Fibroblast of villous mesenchyme (primary cell): ENCODE measurements around the gene C1orf210. TPM values are rescaled to one million over a fixed set of nuclear protein-coding genes. Genes with fewer than 3 reads are reported as not detected.
A peak's percentile ranks its signal among the peaks of the same experiment; 100 is the strongest.

Experiments used
- DNase-seq: peaks from one replicate; pipeline ENCODE4 v3.0.0-alpha.2; 2010; ENCODE audit warnings: low read depth
- H3K4me3 ChIP-seq: 2 replicates; pipeline ENCODE4 v1.5.1; 2011; ENCODE audit warnings: low read depth, mild to moderate bottlenecking, low read length
- CTCF ChIP-seq: IDR thresholded peaks from 2 replicates; pipeline ENCODE4 v1.5.1; 2012; ENCODE audit warnings: low read depth, mild to moderate bottlenecking, low read length; ENCODE audit not compliant: insufficient read depth
- total RNA-seq: library from RNA; depleted of rRNA; stranded (reverse); fragments of >200 nt; gene quantifications from 2 replicates; pipeline ENCODE4 v1.2.3, GENCODE V29; 2012

Gene C1orf210
- total RNA-seq, 1 donor, result not detected

GRCh38 chr1:43232482-43232881, 52.9 kb downstream of the C1orf210 start:
- no peak for TF ChIP-seq CTCF
- H3K4me3 ChIP-seq, result no peak overlapping the region
- DNase-seq, result no peak

GRCh38 chr1:43232074-43232473, 53.3 kb downstream of the C1orf210 start:
- TF ChIP-seq CTCF, result no peak
- peak; percentile 67 for DNase-seq
- H3K4me3 ChIP-seq, result no peak overlapping the region

Other genes starting within 250 kb of the C1orf210 start
- gene EBNA1BP2, start 113.3 kb downstream of the C1orf210 start, total RNA-seq, result 87.9 and 91.5 TPM in 2 replicates
- gene CFAP57, start 113.3 kb downstream of the C1orf210 start, total RNA-seq, result under 0.01 TPM in 2 replicates
- under 0.01 TPM in 1 of 2 replicates, not detected in the other for gene TMEM125, start 15.6 kb downstream of the C1orf210 start, total RNA-seq
- under 0.01 TPM in 2 replicates for gene TIE1, start 15.4 kb upstream of the C1orf210 start, total RNA-seq
- not detected in 2 replicates for gene MPL, start 52.2 kb upstream of the C1orf210 start, total RNA-seq
- gene CDC20, start 73.4 kb upstream of the C1orf210 start, total RNA-seq, result 34.8 and 51.8 TPM in 2 replicates
- 43.2 and 51.0 TPM in 2 replicates for gene ELOVL1, start 82.4 kb upstream of the C1orf210 start, total RNA-seq
- 69.3 and 79.5 TPM in 2 replicates for gene MED8, start 104.2 kb upstream of the C1orf210 start, total RNA-seq
- 35.4 and 38.7 TPM in 2 replicates for gene SZT2, start 104.3 kb upstream of the C1orf210 start, total RNA-seq
- 43.6 and 131 TPM in 2 replicates for gene HYI, start 168.3 kb upstream of the C1orf210 start, total RNA-seq
- gene PTPRF, start 245.3 kb upstream of the C1orf210 start, total RNA-seq, result 42.7 and 53.8 TPM in 2 replicates